HG03175 (cell line): ENCODE measurements around the gene CCDC7.
"Not testable (repeated sequence)": the region's sequence is repeated elsewhere in the genome, so short reads cannot be mapped to it uniquely, and the experiment has no call there.

ENCODE experiments used
- ATAC-seq: cut with Tn5 transposase; IDR thresholded peaks from one replicate; pipeline ENCODE4 v1.9.1; 2021; ENCODE audit warnings: mild to moderate bottlenecking, moderate library complexity; ENCODE audit not compliant: unreplicated experiment

CCDC7 gene

DNA sequence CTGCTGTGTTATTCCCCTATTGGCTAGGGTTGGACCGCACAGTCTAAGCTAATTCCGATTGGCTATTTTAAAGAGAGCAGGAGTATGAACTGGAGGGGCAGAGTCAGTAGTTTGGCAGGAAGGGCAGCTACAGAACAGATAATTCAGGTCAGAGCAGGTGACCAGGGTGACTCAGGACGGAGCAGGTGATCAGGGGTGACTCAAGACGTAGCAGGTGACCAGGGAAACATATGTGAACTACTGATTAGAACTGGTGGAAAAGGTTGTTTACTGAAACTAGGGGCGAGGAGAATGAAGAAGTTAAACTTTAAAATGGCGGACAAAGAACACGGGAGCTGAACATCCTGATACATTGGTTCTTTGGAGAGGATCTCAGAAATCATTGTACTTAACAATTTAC is 102.3 kb downstream of the CCDC7 start:
- ATAC-seq = no peak

DNA sequence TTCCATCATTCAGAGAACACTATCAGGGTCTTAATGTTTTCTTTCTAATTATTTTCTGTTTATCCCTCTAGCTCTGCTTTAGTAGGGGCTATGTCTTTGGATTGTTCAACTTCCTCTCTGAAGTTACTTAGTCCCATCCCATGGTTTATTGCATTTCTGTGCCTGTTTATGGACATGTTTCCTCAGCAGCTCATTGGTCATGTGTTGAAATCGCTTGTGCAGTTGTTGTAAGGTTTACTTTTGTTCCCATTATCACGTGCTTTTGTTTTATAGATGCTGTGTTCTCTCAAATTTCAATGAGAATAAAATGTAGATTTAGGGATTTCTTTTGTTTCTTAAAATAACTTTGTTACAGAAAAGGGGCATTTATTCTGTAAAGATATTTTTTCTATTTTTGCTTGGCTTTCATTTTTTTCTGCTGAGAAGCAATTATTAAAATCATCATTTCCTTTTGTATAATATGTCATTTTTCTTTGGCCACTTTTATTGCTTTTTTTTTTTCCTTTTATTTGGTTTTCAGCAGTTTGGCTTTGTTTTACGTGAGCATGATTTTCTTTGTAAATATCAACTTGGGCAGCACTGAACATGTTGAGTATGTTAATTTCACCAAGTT is 110.9 kb downstream of the CCDC7 start:
- no peak for ATAC-seq

DNA sequence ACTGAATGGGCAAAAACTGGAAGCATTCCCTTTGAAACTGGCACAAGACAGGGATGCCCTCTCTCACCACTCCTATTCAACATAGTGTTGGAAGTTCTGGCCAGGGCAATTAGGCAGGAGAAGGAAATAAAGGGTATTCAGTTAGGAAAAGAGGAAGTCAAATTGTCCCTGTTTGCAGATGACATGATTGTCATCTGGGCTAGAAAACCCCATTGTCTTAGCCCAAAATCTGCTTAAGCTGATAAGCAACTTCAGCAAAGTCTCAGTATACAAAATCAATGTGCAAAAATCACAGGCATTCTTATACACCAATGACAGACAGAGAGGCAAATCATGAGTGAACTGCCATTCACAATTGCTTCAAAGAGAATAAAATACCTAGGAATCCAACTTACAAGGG is 116.8 kb downstream of the CCDC7 start:
- ATAC-seq = not testable (repeated sequence)

DNA sequence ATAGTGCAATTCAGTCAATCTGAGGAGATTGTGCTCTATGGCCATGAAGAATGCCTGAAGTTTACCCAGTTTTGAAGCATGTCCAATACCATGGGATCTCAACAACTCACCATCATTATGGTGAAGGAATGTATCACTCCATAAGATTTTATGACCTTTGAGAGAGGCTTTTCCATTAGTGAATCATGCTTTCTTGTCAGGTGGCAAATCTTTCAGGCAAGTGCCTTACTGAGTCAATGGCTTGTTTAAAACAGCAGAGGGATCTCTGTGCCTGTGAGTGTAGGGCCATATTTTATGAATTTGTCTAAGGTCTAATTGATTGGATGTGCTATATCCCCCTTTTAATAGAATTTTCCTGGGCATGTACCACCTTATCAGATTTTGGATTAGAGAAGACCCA is 131.5 kb downstream of the CCDC7 start:
- no peak for ATAC-seq

DNA sequence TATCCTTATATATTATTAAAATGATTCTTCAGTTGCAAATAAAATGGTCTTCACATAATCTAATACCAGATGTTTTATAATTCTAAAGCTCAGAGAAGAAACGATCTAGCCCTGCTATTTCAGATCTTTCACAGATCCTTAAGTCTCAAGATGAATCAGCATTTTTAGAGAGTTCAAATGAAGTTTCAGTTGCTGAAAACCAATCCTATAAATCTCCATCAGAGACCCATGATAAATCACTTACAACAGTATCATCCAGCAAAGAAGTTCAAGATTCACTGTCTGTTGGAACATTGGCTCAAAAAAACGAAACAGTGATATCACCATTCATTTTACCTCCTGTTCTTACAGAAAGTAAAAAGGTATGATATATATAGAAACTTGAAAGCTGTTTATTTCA is 137.0 kb downstream of the CCDC7 start:
- ATAC-seq = no peak

DNA sequence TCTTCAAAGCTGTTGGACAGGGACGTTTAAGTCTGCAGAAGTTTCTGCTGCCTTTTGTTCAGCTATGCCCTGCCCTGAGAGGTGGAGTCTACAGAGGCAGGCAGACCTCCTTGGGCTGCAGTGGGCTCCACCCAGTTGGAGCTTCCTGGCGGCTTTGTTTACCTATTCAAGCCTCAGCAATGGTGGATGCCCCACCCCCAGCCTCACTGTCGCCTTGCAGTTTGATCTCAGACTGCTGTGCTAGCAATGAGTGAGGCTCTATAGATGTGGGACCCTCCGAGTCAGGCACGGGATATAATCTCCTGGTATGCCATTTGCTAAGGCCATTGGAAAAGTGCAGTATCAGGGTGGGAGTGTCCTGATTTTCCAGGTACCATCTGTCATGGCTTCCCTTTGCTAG is 152.1 kb downstream of the CCDC7 start:
- ATAC-seq = not testable (repeated sequence)

DNA sequence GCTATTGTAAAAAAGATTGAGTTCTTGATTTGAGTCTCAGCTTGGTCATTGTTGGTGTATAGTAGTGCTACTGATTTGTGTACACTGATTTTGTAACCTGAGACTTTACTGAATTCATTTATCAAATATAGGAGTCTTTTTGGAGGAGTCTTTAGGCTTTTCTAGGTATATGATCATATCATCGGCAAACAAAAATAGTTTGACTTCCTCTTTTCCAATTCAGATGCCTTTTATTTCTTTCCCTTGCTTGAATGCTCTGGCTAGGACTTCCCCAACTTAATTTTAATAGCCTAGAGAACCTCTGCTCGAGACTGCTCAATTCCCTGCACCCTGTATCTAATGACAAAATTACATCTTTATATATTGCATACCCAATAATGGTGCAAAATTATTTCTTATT is 154.4 kb downstream of the CCDC7 start:
- no peak for ATAC-seq

DNA sequence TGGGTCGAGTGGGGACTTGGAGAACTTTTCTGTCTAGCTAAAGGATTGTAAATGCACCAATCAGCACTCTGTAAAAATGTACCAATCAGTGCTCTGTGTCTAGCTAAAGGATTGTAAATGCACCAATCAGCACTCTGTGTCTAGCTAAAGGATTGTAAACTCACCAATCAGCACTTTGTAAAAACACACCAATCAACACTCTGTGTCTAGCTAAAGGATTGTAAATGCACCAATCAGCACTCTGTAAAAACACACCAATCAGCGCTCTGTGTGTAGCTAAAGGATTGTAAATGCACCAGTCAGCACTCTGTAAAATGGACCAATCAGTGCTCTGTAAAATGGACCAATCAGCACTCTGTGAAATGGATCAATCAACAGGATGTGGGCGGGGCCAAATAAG is 155.6 kb downstream of the CCDC7 start:
- not testable (repeated sequence) for ATAC-seq

DNA sequence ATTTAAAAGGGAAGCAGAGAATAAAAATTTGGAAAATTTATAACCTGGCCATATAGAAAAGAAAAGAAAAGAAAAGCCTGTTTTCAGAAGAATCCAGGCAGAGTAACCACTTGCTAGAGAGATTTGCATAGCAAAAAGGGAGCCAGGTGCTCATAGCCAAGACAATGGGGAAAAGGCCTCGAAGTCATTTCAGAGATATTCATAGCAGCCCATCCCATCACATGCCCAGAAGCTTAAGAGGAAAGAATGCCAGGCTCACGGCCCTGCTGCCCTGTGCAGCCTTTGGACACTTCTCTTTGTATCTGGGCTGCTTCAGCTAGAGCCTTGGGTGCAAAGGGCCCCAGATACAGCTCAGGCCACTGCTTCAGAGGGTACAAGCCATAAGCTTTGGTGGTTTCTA is 159.8 kb downstream of the CCDC7 start:
- no peak for ATAC-seq

DNA sequence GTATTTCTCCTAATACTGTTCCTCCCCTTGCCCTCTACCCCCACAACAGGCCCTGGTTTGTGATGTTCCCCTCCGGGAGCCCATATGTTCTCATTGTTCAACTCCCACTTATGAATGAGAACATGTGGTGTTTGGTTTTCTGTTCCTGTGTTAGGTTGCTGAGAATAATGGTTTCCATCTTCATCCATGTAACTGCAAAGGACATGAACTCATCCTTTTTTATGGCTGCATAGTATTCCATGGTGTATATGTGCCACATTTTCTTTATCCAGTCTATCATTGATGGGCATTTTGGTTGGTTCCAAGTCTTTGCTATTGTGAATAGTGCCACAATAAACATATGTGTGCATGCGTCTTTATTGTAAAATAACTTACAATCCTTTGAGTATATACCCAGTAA is 164.6 kb downstream of the CCDC7 start:
- not testable (repeated sequence) for ATAC-seq

DNA sequence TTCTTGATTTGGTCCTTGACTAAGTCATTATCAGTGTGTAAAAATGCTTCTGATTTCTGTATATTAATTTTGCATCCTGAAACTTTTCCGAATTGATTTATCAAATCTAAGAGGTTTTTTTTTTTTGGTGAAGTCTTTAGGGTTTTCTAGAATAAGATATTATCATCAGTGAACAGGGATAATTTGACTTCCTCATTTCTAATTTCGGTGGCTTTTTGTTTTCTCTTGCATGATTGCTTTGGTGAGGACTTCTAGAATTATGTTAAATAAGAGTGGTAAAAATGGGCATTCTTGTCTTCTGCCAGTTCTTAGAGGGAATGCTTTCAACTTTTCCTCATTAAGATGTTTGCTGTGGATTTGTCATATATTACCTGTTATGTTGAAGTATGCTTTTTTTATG is 170.5 kb downstream of the CCDC7 start:
- no peak for ATAC-seq

DNA sequence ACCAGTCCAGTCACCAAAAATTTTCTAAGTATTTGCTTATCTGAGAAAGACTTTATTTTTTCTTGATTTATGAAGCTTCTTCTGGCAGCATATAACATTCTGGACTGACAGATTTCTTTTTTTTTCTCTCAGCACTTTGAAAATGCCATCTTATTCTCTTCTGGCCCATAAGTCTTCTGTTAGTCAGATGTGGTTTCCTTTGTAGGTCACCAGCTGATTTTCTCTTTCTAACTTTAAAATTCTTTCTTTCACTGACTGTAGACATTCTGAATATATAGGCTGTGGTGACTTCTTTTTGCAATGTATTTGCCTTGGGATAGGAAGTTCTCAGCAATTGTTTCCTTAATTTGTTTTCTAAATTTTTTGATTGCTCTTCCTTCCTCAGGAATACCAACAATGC is 172.5 kb downstream of the CCDC7 start:
- no peak for ATAC-seq

DNA sequence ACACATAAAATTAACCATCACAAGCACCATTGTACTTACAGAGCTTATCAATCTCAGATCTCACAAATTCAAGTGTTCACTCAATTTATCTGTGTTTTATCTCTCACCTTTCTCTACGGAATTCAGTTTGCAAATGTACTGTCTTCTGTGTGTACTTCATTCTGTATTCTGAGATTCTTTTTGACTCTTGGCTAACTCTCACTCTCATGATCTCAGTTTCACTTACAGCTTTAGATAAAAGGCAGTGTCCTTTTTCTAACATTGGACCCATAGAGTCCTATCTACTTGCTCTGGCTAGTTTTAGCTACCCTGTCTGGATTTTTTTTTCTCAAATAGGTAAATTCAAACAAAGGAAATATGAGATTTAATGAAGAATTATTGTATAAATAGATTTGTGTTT is 176.0 kb downstream of the CCDC7 start:
- no peak for ATAC-seq

DNA sequence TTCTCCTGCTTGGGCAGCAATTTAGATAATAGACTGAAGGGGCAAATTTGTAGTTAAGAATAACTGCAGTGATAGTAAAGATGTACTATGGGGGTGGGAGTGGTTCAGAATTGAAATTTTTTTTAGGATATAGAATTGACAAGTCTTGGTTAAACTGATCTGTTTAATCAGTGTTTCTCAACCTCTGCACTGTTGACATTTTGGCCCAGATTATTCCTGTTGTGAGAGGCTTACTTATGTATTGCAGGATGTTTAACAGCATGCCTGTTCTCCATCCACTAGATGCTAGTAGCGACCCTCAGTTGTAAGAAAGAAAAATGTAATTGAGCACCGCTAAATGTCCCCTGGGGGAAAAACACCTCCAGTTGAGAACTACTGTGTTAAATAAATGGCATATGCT is 176.5 kb downstream of the CCDC7 start:
- no peak for ATAC-seq

DNA sequence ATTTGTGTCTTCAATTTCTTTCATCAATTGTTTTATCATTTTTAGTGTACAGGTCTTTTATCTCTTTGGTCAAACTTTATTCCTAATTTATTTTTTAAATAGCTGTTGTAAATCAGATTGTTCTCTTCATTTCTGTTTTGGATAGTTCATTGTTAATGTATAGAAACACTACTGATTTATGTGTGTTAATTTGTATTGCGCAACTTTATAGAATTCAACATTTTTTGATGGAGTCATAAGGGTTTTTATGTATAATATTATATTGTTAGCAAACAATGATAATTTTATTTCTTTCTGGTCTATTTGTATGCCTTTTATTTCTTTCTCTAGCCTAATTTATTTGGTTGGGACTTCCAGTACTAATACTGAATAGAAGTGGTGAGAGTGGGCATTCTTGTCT is 181.2 kb downstream of the CCDC7 start:
- no peak for ATAC-seq

DNA sequence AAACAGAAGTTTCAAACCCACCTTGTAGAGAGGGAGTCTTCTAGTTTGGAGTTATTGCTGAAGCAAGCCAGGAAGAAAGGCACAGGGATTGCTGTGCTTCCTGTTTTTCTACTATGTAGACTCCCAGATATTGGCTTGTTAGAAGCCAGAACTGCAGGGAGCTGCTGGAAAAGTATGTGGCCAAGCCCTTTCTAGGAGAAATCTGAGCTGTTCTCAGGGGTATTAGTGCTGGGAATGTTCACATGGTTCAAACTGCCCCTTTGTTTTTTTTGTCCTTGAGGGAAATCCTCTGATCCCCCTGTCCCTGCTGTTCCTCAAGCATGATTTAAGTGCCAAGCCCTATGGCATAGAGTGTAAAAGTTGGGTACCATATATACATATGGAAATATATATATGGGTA is 184.0 kb downstream of the CCDC7 start:
- no peak for ATAC-seq

DNA sequence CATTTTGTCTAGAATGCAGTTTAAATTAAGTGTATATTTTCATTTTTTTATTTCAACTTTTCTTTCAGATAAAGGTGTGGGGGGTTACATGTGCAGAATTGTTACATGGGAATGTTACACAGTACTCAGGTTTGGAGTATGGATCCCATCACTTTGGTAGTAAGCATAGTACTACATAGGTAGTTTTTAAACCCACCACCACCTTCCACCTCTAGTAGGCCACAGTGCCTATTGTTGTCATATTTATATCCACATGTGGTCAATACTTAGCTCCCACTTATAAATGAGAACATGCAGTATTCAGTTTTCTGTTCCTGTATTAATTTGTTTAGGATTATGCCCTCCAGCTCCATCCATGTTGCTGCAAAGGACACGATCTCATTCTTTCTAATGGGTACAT is 200.6 kb downstream of the CCDC7 start:
- ATAC-seq = no peak

DNA sequence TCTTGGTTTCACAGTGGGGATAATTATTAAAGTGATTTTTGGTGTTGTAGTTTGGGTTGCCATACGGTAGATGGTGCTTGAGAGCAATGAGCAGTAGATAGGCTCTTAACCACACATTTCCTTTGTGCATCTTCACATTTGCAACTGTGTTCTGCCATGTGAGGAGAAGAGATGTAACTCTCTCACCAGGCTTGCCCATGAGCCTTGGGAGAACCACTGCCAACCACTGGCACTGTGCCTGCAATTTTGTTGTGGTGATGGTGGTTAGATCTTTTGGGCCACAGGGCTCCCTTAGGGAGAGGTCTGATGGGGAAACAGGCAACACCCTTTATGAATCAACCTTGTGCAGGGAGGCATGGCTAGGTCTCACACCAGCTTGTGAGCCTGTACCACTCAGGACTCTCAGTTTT is 204.3 kb downstream of the CCDC7 start:
- ATAC-seq = peak; percentile 65

DNA sequence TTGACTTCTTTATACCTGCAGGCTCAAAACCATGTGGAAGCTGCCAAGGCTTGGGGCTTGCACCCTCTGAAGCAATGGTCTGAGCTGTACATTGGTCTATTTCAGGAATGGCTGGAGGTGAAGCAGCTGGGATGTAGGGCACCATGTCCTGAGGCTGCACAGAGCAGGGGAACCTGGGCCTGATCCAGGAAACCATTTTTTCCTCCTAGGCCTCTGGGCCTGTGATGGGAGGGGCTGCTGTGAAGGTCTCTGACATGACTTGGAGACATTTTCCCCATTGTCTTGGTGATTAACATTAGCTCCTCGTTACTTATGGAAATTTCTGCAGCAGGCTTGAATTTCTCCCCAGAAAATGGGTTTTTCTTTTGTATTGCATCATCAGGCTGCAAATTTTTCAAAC is 211.5 kb downstream of the CCDC7 start:
- ATAC-seq = not testable (repeated sequence)

DNA sequence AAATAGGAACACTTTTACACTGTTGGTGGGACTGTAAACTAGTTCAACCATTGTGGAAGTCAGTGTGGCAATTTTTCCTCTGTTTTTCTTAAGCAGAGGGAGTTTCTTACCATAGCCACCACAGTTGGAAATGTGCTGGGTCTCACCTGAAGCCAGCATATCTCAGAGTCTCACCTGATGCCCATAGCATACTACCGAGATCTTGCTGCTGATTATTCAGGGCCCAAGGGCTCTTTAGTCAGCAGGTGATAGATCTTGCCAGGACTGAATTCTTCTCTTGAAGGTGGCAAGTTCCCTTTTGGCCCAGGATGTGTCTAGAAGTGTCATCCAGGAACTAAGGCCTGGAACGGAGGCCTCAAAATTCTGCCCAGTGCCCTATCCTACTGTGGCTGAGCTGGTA is 215.4 kb downstream of the CCDC7 start:
- no peak for ATAC-seq

DNA sequence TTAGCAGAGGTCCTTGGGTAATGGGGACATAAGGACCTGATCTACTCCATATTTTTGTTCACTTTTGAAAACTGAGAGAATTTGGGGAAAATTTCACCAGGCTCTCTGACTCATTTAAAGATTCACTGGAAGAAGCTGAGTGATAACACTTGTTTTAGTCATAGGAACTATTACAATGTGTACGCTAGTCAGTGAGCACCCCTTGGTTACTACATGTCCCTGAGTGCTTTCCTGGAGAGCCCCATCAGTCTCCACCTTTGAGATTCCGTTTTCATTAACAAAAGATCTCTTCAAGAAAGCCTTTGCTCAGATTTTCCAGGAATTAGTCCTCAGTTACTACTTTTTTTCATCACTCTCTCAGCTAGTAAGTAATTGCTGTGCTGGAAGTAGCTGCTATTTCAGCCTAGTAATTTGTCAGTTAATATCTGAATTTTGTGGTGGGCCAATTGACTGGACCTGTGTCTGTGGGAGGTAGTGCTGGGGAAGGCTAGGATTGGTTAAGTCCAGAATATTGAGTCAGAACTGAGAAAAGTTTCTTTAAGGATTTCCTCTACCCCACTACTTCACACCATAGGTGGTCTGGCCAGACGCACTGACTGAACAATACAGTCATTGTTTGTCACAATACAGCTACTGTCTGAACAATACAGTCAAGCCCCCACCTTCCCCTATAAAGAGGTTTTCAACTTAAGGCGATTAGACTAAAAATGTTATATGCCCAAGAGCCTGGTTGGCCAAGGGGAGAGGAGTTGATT is 235.0 kb downstream of the CCDC7 start:
- ATAC-seq = no peak

DNA sequence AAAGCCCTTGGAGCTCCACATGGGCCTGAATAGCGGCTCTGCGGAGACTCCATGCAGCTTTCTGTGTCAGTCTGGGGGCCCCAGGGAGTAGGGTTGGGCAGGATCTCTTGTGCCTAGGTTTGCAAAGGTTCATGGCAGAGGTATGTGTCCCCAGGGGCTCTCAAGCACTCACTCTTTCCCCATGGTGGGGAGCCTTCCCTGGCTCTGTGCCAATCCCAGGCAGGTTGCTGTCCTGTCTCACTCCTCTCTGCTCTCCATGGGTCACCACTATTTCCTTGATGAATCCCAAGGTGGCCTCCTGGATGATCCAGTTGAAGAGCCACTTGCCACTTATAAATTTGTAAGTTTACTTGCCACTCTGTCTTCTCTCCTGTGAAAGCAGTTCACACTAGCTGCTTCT is 238.4 kb downstream of the CCDC7 start:
- no peak for ATAC-seq

DNA sequence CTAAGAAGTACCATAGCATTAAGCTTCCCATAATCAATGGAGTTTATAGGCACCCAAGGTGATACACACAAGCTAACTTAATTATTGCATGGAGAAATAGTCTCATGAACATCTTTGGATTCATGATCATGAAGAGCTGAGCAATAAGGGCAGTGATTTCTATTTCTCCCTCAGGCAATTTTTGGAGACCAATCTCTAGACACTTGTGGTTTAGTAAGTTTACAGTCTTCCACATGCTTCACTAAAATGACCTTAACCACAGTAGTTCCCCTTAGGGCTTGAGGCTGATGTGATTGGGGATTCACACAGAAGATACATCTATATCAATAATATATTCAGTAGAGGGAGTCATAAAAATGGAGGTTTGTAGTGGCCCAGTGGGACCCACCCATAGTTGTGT is 241.2 kb downstream of the CCDC7 start:
- no peak for ATAC-seq
